GM12891 (cell line): ENCODE measurements around the gene PHRF1.

Experiments used
- PAX5 ChIP-seq: IDR thresholded peaks from 2 replicates; pipeline ENCODE4 v1.6.1; 2011; ENCODE audit warnings: low read length, moderate library complexity, mild to moderate bottlenecking; ENCODE audit not compliant: insufficient read depth, severe bottlenecking
- POLR2A ChIP-seq: IDR thresholded peaks from 2 replicates; pipeline ENCODE4 v1.6.1; 2011; ENCODE audit warnings: low read depth, low read length, control low read depth
- POLR2AphosphoS5 ChIP-seq: IDR thresholded peaks from 2 replicates; pipeline ENCODE4 v1.6.1; 2011; ENCODE audit warnings: low read depth, low read length, control low read depth
- POU2F2 ChIP-seq: IDR thresholded peaks from 2 replicates; pipeline ENCODE4 v1.6.1; 2011; ENCODE audit warnings: low read depth, mild to moderate bottlenecking, control low read depth, low read length, moderate library complexity
- SPI1 ChIP-seq: IDR thresholded peaks from 2 replicates; pipeline ENCODE4 v1.6.1; 2011; ENCODE audit warnings: low read depth, low read length, control low read depth
- TAF1 ChIP-seq: IDR thresholded peaks from 2 replicates; pipeline ENCODE4 v1.6.1; 2011; ENCODE audit warnings: low read depth, low read length, control low read depth

- TF ChIP-seq POLR2AphosphoS5 (0 out of 2 replicates have a peak, but pooled peaks have one; percentile 35), POLR2A (peak; percentile 31; the same call in 1 of the 2 replicates), TAF1 (0 out of 2 replicates have a peak, but pooled peaks have one; percentile 28), SPI1 (no peak), POU2F2 (no peak), PAX5 (no peak)
Measured at GRCh38 chr11:613369-613968, 37.2 kb downstream of the PHRF1 start.
